HG02852 (cell line): ENCODE data around the gene PHYKPL.

Source experiments
- ATAC-seq: cut with Tn5 transposase; IDR thresholded peaks from one replicate; pipeline ENCODE4 v1.9.1; 2021; ENCODE audit warnings: mild to moderate bottlenecking, moderate library complexity; ENCODE audit not compliant: unreplicated experiment

PHYKPL gene

GRCh38 chr5:178232124-178232919 is at the start of gene PHYKPL:
Gene PHYKPL (minus strand): TSS chr5:178232802. CDS start chr5:178232550, 252 bp downstream.
- peak; percentile 63 for ATAC-seq

DNA sequence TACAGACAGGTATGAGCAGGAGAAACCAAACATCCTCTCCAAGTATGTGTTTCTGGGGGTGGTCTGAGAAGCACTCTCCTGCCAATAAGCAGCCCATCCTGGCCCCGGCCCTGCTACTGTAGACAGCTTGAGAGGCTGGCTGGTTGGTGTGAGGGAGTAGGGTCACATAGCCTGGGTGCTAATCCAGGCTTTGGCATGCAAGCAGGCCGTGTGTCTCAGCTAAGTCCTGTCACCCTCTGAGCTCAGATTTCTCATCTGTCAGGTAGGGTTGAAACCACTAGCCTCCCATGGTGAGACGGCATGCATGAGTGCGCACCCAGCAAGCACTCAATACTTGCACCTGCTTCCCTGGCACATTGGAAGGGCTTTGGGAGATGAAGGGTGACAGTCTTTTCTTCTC is 49.8 kb upstream of the PHYKPL start:
- no peak for ATAC-seq

GRCh38 chr5:178281331-178281730 is 48.7 kb upstream of the PHYKPL start:
- no peak for ATAC-seq

DNA sequence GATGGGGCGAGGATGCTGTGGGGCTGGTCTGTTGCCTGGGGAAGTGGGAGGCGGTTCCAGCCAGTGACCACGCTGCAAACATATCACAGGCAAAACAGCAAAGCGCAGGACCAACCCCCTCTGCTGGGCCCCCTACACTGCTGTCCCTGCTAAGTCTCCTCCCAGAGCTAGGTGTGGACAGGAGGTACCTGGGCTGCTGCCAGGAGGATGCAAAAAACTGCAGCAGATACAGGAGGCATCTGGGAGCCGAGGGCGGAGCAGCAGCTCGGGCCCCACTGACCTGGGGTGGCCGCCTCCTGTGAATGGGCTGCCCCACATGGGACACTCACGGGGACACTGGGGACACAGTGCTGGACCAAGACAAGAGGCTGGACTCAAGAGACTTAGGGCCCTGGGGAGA is 48.0 kb upstream of the PHYKPL start:
- ATAC-seq: no peak

DNA sequence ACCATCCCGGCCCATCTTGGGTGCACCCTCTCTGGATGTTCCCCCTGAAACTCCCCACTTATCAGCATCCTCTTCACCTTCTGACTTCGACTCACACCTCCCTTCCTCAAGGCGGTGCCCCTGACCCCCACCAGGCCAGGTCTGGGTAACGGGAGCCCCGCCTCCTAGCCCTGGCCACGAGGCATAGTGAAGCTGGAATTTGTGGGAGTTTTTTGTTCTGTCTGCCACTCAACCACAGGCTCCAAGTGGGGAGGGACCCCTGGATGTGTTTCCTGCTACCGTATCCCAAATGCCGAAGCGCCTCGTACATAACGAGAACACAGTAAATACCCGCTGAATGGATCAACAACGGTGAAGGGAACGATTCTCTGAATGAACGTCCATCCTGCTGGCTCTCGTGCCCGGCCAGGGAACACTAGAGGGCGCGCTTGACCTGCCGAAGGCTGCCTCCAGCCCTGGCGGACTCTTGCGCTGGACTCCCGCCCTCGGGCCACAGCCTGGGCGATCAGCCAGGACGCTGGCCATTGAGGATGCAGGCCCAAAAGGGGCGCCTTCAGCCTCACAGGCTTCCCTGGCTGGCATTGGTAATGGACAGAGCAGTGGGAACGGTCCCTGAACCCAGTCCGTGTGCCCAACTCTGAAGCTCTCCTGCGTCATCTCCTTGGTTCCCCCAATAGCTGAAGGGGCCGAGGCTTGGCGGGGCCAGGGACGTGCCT is 47.3 kb upstream of the PHYKPL start:
- ATAC-seq: peak; percentile 51

- ATAC-seq: no peak
Measured at GRCh38 chr5:178279026-178279722, 46.6 kb upstream of the PHYKPL start.

DNA sequence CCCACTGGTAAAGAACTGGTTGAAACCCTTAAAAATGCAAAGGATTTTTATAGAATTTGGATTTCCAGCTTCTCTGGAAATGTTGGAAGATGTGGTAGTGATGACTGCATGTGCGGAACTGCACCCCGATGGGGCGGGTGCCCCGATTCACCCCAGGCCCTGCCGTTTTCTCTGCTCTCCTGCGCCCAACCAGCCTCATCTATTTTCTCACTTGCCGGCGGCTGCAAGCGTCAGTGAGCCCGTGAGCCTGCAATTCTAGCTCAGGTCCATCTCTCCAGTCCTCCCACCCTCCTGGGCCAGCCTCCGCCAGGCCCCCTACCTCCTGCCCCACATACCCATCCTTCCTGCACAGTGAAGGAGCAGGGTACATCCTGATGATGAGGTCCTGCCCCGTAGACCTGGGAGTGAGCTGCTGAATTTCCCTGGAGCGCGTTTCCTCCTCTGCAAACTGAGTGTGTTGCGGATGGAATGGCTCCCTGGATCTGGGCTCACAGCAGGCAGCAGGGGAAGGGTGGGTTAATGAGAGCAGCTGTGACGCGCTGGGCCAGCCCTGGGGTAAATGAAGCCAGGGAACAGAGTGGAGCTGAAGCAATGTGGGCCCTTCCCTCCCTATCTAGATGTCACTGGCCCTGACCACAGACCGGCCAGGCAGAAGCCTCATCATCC is 45.9 kb upstream of the PHYKPL start:
- no peak for ATAC-seq

GRCh38 chr5:178277866-178278265 is 45.3 kb upstream of the PHYKPL start:
- no peak for ATAC-seq

GRCh38 chr5:178277346-178277745 is 44.7 kb upstream of the PHYKPL start:
- no peak for ATAC-seq

DNA sequence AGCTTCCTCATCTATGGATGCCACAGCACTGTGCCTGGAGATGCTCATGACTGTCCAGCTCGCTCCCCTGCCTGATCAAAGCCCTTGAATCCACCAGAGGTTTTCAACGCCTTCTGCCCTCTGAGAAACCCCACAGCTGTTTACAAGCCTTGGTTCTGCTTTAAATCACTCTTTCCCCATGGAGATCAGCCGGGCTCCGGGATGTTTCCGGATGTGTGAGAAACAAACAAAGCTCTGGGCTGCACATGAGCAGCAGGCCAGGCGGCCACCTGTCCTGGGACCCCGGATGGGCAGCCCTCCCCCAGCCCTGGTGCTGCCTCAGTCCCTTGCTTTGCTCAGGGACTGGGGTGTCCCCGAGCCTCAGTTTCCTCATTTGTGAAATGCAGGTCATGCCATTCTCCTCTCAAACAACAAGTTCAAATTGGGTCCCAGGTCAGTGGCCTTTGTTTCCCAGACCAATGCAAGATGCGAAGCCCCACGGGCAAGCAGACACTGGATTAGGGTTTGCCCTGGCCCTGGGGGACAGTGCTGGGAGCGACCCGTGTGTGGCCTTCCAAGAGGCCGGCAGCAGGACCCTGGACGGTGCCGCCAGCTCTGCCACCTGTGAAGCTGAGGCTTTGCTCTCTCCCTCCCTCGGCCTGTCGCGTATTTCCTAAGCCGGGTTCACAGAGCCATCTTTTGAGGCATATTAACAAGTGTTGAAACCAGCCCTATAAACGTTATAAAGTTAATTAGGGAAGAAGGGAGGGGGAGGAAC is 42.4 kb upstream of the PHYKPL start:
- ATAC-seq: no peak

- no peak for ATAC-seq
Measured at GRCh38 chr5:178273665-178274541, 41.3 kb upstream of the PHYKPL start.

- no peak for ATAC-seq
Measured at GRCh38 chr5:178273041-178273440, 40.4 kb upstream of the PHYKPL start.

- no peak for ATAC-seq
Measured at GRCh38 chr5:178272591-178272990, 40.0 kb upstream of the PHYKPL start.

GRCh38 chr5:178271726-178272479 is 39.3 kb upstream of the PHYKPL start:
- ATAC-seq: no peak

DNA sequence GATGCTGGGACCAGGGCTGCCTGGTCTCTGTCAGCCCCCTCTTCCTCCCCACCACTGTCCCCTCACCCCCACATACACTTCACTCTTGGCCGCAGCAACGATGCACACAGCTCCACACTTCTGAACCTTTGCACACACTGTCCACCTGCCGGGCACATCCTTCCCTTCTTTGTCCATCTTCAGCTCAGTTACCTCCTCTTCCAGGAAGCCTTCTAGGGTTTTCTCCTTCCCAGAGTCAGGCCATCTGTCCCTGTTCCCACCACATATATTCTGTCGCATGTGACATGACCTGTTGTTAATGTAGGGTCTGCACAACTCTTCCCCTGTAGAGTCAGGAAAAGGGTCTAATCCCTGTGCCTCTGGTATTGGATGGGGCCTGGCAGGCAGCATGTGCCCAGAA is 38.6 kb upstream of the PHYKPL start:
- ATAC-seq: no peak

DNA sequence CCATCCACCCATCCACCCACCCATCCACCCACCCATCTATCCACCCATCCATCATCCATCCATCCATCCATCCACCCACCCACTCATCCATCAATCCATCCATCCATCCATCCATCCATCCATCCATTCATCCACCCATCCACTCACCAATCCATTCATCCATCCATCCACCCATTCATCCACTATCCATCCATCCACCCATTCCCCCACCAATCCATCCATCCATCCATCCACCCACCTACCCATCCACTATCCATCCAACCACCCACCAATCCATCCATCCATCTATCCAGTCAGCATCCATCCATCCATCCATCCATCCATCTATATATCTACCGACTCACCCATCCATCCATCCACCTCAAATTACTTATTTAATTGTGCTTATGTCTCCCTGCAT is 36.9 kb upstream of the PHYKPL start:
- ATAC-seq: no peak

DNA sequence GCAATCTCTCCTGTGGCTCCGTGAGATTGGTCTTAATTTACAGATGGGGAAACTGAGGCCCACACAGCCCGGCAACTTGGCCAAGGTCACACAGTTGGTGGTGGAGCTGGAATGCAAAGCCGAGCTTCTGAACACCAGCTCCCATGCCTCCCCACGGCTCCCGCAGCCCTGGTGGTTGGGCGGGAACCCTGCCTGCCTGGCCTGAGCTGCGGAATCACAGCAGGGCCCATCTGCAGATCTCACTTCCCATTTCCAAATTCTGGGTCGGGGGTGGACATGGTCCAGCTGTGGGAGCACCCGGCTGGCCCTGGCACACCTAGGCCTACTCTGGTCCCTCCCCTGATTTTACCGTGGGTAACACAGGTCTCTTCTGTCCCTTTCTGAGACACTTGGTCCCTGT is 35.3 kb upstream of the PHYKPL start:
- no peak for ATAC-seq

DNA sequence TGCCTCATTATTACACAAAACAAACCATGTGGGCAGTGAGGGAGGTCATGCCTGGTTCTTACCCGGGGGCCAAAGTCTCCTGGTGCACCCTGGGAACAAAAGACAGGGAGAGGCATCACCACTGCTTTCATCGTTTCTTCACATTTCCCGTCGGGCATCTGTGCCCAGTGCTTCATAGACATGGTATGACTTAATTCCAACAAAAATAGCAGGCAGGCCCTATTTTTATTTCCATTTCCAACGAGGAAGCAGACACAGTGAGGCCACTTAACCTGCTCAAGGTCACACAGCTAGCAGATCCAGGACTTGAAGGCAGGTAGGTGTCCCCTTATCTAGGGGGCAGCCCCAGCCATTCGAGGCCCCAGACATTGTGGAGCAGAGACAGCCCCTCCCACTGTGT is 34.6 kb upstream of the PHYKPL start:
- no peak for ATAC-seq

GRCh38 chr5:178266581-178266980 is 34.0 kb upstream of the PHYKPL start:
- ATAC-seq: no peak
